ENCODE results near the gene WDR17.

Gene WDR17

GRCh38 chr4:176186067-176186466 lies 120.4 kb downstream of the WDR17 start:
- Histone ChIP-seq H3K4me1 (no peaks in the 10 kb centered on the region), H3K27ac (no peak overlapping the region), H3K4me2 (ENCODE audit: low read length) (no peak overlapping the region), H3K9me3 (ENCODE audit: control insufficient read depth, low read length) (no peaks in the 10 kb centered on the region), H3K4me3 (ENCODE audit: low read depth, low read length) (no peak overlapping the region), H2AFZ (no peak overlapping the region), H3K36me3 (ENCODE audit: control insufficient read depth, insufficient read depth, low read length) (no peaks in the 10 kb centered on the region), H3K79me2 (no peaks in the 10 kb centered on the region), H3K27me3 (ENCODE audit: control insufficient read depth, insufficient read depth, low read length) (no peaks in the 10 kb centered on the region), H3K9ac (no peak overlapping the region)
- TF ChIP-seq CTCF (IDR thresholded peaks at IDR 0.05): no peak

GRCh38 chr4:176186671-176187395 lies 121.2 kb downstream of the WDR17 start:
- no peak overlapping the region for H3K9ac ChIP-seq
- no peaks in the 10 kb centered on the region for H3K9me3 ChIP-seq (ENCODE audit: control insufficient read depth, low read length)
- no peak overlapping the region for H3K4me3 ChIP-seq (ENCODE audit: low read depth, low read length)
- no peak overlapping the region for H2AFZ ChIP-seq
- no peaks in the 10 kb centered on the region for H3K27me3 ChIP-seq (ENCODE audit: control insufficient read depth, insufficient read depth, low read length)
- no peaks in the 10 kb centered on the region for H3K79me2 ChIP-seq
- no peak overlapping the region for H3K4me2 ChIP-seq (ENCODE audit: low read length)
- no peaks in the 10 kb centered on the region for H3K36me3 ChIP-seq (ENCODE audit: control insufficient read depth, insufficient read depth, low read length)
- H3K4me1 ChIP-seq: no peaks in the 10 kb centered on the region
- H3K27ac ChIP-seq: no peak overlapping the region
- no peak for TF ChIP-seq CTCF (IDR thresholded peaks at IDR 0.05)

GRCh38 chr4:176187624-176188023 lies 122.0 kb downstream of the WDR17 start:
- no peak overlapping the region for H3K4me3 ChIP-seq (ENCODE audit: low read depth, low read length)
- H3K9ac ChIP-seq: no peak overlapping the region
- no peaks in the 10 kb centered on the region for H3K79me2 ChIP-seq
- TF ChIP-seq CTCF (IDR thresholded peaks at IDR 0.05): no peak
- no peaks in the 10 kb centered on the region for H3K4me1 ChIP-seq
- no peak overlapping the region for H2AFZ ChIP-seq
- no peaks in the 10 kb centered on the region for H3K9me3 ChIP-seq (ENCODE audit: control insufficient read depth, low read length)
- H3K27me3 ChIP-seq (ENCODE audit: control insufficient read depth, insufficient read depth, low read length): no peaks in the 10 kb centered on the region
- H3K36me3 ChIP-seq (ENCODE audit: control insufficient read depth, insufficient read depth, low read length): no peaks in the 10 kb centered on the region
- H3K4me2 ChIP-seq (ENCODE audit: low read length): no peak overlapping the region
- H3K27ac ChIP-seq: no peak overlapping the region

- TF ChIP-seq CTCF (IDR thresholded peaks at IDR 0.05): no peak
- no peak overlapping the region for H2AFZ ChIP-seq
- H3K9me3 ChIP-seq (ENCODE audit: control insufficient read depth, low read length): no peaks in the 10 kb centered on the region
- H3K79me2 ChIP-seq: no peaks in the 10 kb centered on the region
- no peaks in the 10 kb centered on the region for H3K4me1 ChIP-seq
- no peak overlapping the region for H3K27ac ChIP-seq
- H3K36me3 ChIP-seq (ENCODE audit: control insufficient read depth, insufficient read depth, low read length): no peaks in the 10 kb centered on the region
- no peak overlapping the region for H3K4me3 ChIP-seq (ENCODE audit: low read depth, low read length)
- no peak overlapping the region for H3K4me2 ChIP-seq (ENCODE audit: low read length)
- H3K9ac ChIP-seq: no peak overlapping the region
- no peaks in the 10 kb centered on the region for H3K27me3 ChIP-seq (ENCODE audit: control insufficient read depth, insufficient read depth, low read length)
Observed at GRCh38 chr4:176188654-176189053, 123.0 kb downstream of the WDR17 start.
